Uterus (tissue), 2 donors: ENCODE measurements around the gene ADAMTS12.

Source experiments
- POLR2A ChIP-seq, 2 donors: fragments of 450-650 bp; IDR thresholded peaks; one replicate each; pipeline ENCODE4 v1.6.1; 2016; ENCODE audit warnings: antibody characterized with exemption in 2 of 2, mild to moderate bottlenecking in 1 of 2, moderate library complexity in 1 of 2
- TF ChIP-seq, protein P1 (sequence below), 4 experiments: fragments of 200-600 bp in 2 of 4; fragments of 450-650 bp in 2 of 4; sonication (generic) in 2 of 4; IDR thresholded peaks; one replicate each; pipeline ENCODE4 v1.5.1; 2016 to 2019; ENCODE audit warnings: antibody characterized with exemption in 4 of 4, mild to moderate bottlenecking in 2 of 4, moderate library complexity in 1 of 4

GRCh38 chr5:33614039-33614438 lies 277.8 kb downstream of the ADAMTS12 start:
- TF ChIP-seq, protein P1, sequence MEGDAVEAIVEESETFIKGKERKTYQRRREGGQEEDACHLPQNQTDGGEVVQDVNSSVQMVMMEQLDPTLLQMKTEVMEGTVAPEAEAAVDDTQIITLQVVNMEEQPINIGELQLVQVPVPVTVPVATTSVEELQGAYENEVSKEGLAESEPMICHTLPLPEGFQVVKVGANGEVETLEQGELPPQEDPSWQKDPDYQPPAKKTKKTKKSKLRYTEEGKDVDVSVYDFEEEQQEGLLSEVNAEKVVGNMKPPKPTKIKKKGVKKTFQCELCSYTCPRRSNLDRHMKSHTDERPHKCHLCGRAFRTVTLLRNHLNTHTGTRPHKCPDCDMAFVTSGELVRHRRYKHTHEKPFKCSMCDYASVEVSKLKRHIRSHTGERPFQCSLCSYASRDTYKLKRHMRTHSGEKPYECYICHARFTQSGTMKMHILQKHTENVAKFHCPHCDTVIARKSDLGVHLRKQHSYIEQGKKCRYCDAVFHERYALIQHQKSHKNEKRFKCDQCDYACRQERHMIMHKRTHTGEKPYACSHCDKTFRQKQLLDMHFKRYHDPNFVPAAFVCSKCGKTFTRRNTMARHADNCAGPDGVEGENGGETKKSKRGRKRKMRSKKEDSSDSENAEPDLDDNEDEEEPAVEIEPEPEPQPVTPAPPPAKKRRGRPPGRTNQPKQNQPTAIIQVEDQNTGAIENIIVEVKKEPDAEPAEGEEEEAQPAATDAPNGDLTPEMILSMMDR (IDR thresholded peaks at IDR 0.05) = no peak
- TF ChIP-seq POLR2A (IDR thresholded peaks at IDR 0.05) = no peak
